Measurements from ENCODE around the gene FBXO24.

The FBXO24 gene

DNA sequence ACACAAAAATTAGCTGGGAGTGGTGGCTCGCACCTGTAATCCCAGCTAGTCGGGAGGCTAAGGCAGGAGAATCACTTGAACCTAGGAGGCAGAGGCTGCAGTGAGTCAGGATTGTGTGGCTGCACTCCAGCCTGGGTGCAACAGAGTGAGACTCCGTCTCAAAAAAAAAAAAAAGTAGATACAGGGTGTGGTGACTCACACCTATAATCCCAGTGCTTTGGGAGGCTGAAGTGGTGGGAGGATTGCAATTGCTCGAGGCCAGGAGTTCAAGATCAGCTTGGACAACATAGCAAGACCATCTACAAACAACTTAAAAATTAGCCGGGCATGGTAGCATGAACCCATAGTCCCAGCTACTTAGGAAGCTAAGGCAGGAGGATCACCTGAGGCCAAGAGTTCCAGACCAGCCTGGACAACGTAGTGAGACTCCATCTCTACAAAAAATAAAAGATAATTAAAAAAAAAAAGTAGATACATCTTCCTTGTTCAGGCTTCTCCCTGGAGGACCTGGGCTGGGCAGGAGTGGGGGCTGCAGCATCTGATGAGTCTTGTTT is 28.3 kb downstream of the FBXO24 start:
- no peak for DNase-seq (ENCODE audit: low read depth in 2 of 2, low spot score in 1 of 2)

GRCh38 chr7:100620239-100620638 is 34.1 kb downstream of the FBXO24 start:
- no peak for DNase-seq (ENCODE audit: low read depth in 2 of 2, low spot score in 1 of 2)

DNA sequence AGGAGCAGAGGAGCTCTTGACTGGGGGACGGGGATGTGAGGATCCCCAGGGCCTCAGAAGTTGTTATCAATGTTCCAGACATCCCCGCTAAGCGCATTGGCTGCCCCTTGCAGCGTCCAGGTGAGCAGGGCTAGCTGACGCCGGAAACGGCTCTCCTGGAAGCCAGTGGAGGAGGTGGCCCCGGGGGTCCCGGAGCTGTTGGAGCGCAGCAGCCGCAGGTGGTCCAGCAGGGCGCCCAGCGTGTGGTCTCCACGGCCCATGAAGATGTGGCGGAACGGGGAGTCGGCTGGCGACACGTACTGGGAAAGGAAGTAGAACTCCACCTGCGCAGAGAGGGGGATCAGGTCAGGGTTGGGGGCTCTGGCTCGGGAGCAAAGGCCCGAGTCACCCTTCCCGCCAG is 34.7 kb downstream of the FBXO24 start:
- no peak for DNase-seq (ENCODE audit: low read depth in 2 of 2, low spot score in 1 of 2)

DNA sequence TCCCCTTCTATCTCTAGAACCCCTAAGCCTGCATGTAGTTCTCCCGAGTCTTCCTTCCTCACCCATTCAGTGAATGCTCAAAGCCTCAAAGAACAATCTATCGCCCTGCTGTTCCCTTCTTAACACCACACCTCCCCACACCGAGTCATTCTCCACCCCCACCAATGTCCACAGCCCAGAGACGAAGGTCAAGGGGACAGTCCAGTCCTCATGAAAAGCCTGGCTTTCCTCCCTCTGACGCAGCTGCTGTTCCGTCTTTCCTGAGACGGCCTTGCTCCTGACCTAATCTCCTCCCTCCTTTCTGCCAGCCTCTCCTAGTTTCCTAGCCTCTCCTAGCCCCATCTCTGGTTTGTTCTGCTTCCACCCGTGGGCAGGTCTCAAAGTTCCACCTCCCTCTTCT is 35.4 kb downstream of the FBXO24 start:
- DNase-seq (ENCODE audit: low read depth in 2 of 2, low spot score in 1 of 2), result no peak

DNA sequence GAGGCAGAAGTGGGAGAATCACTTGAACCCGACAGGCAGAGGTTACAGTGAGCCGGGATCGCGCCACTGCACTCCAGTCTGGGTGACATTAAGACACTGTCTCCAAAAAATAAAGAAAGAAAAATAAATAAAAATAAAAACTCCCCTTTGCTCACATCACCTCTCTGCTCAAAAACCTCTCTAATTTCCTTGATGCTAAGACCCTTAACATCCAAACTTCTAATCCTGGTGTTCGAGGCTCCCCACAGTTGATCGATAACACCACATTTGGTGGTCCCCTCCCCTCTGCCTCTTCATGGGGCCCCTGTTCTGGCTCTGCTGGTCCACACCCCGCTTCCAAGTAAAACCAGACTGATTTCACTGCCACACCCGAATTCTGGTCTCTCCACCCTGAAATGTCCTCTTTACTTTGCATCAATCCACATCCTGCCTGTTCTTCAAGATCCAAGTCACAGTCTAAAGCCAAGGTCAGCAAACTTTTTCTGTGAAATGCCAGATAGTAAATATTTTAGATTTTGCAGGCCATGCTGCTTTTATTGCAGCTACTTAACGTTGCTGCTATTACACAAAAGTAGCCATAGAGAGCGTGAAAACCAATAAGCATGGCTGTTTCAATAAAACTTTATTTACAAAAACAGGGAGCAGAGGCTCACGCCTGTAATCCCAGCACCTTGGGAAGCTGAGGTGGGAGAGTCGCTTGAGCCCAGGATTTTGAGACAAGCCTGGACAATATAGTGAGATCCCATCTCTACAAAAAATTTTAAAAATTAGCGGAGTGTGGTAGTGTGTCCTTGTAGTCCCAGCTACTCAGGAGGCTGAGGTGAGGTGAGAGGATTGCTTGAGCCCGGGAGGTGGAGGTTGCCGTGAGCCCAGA is 38.1 kb downstream of the FBXO24 start:
- no peak for DNase-seq (ENCODE audit: low read depth in 2 of 2, low spot score in 1 of 2)

DNA sequence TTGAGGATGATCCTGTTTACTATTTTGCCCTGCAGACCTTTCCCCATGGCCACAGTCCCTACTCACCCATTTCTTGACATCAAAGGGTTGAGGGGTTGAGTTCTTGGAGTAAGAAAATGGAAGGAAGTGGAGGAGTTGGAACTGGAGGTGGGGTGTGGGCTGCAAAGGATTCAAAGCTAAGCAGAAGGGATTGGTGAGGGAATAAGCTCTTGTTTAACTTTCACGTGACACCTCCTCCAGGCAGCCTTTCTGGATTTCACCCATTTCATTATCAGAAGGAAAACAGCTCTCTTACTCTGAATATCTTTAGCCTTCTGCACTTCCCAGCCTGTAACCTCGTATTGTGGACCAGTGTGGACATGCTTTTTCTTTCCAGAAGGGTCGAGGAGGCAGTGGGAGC is 39.9 kb downstream of the FBXO24 start:
- no peak for DNase-seq (ENCODE audit: low read depth in 2 of 2, low spot score in 1 of 2)

DNA sequence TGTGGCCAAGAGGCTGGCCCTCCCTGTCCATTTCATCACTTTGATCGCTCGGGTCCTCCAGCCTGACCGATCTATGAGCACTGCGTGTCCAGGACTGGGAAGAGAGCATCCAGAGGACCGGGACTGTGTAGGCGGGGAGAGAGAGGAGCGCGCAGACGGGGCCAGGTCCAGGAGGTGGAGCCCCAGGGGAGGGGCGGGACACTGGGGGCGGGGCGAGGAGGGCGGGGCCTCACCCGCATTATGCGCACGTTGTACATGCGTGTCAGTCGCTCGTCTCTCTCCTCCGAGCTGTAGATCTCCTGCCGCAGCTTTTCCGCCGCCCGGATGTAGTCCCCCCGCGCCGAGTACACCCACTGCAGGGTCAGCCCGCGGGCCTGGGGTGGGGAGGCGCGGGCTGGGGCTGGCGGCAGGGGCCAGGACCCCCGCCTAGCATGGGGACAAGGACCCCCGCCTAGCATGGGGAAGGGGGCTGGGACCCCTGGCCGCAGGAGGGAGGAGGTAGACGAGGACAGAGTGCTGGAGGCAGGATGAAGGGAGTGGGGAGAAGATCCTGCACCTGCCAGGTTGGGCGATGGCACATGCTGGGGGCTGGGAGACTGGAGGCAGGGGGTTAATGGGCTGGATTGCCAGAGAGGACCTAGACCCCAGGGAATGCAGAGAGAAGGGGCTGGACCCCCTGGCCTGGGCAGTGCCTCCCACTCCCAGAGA is 40.6 kb downstream of the FBXO24 start:
- DNase-seq (ENCODE audit: low read depth in 2 of 2, low spot score in 1 of 2), result peak; percentile 73 to 80

DNA sequence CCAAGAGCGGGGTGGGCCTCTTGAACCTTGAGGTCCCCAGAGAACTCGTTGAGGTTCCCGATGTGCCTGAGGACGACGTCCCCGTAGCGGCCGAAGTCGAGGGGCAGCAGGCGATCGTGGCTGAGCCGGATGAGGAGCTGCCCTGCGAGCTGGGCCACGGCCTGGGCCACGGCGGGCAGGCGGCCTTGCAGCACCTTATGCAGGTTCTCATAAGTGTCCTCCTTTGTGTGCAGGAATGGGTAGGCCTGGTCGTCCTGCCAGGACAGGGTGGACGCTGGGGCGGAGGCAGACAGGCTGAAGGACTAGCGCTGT is 41.1 kb downstream of the FBXO24 start:
- DNase-seq (ENCODE audit: low read depth in 2 of 2, low spot score in 1 of 2), result no peak

GRCh38 chr7:100629117-100629716 is 43.1 kb downstream of the FBXO24 start:
- no peak for DNase-seq (ENCODE audit: low read depth in 2 of 2, low spot score in 1 of 2)

DNA sequence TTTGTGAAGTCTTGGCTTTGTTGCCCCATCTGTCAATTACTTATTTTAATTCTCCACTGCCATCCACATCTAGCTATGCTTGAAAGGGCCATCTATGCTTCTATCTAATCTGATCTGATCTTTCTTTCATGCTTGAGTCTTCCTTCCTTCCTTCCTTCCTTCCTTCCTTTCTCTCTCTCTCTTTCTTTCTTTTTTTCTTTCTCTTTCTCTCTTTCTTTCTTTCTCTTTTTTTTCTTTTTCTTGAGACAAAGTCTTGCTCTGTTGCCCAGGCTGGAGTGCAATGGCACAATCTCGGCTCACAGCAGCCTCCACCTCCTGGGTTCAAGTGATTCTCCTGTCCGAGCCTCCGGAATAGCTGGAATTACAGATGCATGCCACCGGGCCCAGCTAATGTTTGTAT is 43.9 kb downstream of the FBXO24 start:
- DNase-seq (ENCODE audit: low read depth in 2 of 2, low spot score in 1 of 2), result no peak

DNA sequence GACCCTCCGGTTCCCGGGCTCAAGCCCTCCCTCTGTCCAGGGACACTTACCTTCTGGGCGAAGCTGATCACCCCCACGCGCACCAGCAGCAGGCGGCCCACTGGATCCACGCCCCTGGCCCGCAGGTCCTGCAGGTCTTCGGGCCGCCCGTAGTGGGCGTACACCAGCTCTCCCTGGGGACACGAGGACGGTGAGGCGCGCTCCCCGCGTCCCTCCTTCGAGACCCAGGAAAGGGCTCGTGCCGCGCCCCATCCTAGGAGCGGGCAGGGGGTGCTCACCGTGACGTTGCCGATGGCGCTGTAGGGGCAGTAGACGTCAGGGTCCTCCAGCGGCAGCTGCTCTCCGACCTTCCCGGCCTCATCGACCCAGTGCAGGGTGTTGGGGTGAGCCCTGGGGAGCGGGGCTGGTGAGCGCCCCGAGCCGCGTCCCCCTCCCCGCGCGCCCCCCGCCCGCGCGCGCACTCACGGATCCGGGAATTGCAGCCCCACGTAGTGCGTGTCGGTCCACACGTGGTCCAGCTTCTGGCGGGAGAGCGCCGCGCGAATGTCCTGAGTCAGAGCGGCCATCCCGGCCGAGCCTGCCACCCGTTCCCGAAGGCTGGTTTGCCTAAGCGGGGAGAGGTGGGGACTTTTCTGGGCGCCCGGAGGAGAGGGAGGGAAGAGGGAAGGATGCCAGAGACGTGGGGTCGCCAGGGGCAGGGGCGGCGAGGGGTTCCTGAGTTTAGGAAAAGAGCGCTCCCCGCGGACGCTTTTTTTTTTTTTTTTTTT is 47.0 kb downstream of the FBXO24 start:
- no peak for DNase-seq (ENCODE audit: low read depth in 2 of 2, low spot score in 1 of 2)

GRCh38 chr7:100639995-100640516 is 53.9 kb downstream of the FBXO24 start:
- DNase-seq (ENCODE audit: low read depth in 2 of 2, low spot score in 1 of 2), result no peak

DNA sequence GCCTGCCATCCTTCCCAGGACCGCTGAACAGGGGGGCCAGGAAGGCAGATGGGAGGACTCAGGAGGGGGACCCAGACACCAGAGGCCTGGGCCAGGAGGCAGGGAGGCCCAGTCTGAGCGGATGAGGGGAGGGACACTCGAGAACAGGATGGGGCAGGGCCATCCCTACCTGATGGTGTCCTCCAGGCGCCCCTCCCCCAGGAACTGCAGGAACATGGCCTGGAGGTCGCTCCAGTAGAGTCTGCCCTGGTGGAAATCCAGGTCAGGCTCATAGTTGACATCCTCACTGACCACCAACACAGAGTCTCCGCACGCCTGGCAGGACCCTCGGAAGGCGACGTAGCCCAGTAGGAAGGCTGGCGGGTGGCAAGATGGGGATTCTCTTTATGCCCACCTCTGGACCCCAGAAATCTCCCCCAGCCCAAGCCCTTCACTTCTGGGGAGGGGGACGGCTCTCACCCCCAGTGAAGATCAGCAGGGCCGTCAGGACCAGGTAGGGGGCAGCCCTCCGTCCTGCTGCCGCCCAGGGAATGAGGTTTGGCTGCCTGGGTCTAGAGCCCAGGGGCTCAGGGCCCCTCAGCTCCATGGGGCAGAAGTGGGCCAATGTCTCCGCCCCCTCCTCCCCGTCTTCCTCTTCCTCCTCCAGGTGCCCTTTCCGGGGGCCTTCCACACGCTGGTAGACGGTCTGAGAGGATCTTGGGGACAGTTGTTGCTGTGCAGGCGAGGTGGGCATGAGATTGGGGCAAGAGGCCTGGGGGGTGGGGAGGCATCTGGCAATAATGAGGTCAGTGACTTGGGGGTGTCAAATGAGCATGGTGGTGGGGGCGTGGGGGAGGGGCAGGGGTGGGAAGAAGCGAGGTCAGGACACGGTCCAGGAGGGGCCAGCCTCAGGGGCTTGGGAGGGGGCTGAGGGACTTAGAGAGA is 54.7 kb downstream of the FBXO24 start:
- no peak for DNase-seq (ENCODE audit: low read depth in 2 of 2, low spot score in 1 of 2)

GRCh38 chr7:100641463-100641859 is 55.3 kb downstream of the FBXO24 start, which contains the start of gene TFR2:
TFR2 (minus strand) TSS chr7:100641552; CDS start chr7:100641509, 43 bp downstream.
- DNase-seq (ENCODE audit: low read depth in 2 of 2, low spot score in 1 of 2), result no peak

GRCh38 chr7:100641860-100642533 is 55.9 kb downstream of the FBXO24 start:
- DNase-seq (ENCODE audit: low read depth in 2 of 2, low spot score in 1 of 2), result no peak

DNA sequence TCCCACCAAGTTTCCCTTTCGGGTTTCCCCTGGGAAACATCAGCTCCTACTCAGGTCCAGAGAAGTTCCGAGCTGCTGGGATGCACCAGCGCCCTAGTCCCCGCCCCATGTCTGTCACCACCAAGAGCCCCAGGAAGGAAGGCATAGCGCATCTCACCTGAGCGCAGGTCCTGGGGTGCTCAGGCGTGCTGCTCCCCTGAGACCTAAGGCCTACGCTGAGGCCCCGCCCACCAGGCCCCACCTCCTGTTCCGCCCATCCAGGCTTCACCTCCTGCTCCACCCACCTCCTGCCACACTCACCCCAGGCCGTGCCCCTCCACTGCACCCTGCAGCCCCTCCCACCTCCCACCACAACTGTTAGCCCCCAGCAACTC is 56.4 kb downstream of the FBXO24 start:
- no peak for DNase-seq (ENCODE audit: low read depth in 2 of 2, low spot score in 1 of 2)

DNA sequence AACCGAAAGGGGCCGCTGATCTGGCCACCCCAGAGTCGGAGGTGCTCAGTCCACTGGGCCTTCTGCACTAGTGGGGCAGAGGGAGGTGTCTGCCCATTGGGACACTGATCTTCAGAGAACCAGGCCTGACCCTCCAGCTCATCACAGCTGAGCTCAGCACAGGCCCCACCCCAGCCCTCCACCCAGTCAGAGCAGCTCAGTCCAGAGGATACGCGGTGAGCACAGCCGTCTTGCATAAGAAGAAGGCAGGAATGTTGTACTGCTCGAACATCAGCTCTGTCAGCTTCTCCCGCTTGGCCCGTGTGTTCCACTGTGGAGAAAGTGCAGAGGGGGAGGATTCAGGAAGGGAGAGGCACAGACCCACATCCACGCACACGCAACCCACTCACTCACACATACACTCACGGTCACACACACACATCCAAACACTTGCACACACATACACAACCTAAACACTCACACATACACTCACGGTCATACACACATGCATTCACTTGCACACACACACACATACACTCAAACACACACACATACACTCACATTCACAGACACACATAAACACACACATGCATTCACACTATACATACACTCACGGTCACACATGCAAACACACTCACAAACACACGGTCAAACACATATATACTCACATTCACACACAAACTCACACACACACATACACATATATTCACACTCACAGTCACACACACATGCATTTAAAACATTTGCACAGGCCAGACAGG is 63.9 kb downstream of the FBXO24 start:
- DNase-seq (ENCODE audit: low read depth in 2 of 2, low spot score in 1 of 2), result no peak
